ENCODE data around the gene SLC43A1. TPM values are rescaled to one million over a fixed set of nuclear protein-coding genes. Genes with fewer than 3 reads are reported as not detected.

SLC43A1 gene
- total RNA-seq, result 14.3 and 16.2 TPM in 2 replicates
- long read RNA-seq, transcript SLC43A1-204 (15 exons, 2,358 nt), result minor isoform, 10 of 57 reads
- long read RNA-seq, transcript SLC43A1-201 (15 exons, 2,598 nt), result major isoform, 33 of 57 reads
- long read RNA-seq, partial matches to known transcripts, result 4 of 57 reads
- long read RNA-seq, other reads (novel, unspliced or antisense), result 10 of 57 reads

- Mint-ChIP-seq H3K36me3 (ENCODE audit: unreplicated experiment) (no peaks in the 10 kb centered on the region), H3K27me3 (ENCODE audit: unreplicated experiment) (no peaks in the 10 kb centered on the region), H3K27ac (ENCODE audit: unreplicated experiment) (peak within 1 kb of the TSS; percentile 84), H3K9me3 (ENCODE audit: unreplicated experiment) (no peaks in the 10 kb centered on the region), H3K4me3 (ENCODE audit: unreplicated experiment) (peak within 1 kb of the TSS; percentile 97), H3K4me1 (ENCODE audit: unreplicated experiment) (peaks cover 8% of the 10 kb centered on the region)
- peak; percentile 11 for TF ChIP-seq CTCF (IDR thresholded peaks at IDR 0.05)
- DNase-seq (ENCODE audit: extremely low spot score, unreplicated experiment), result no peak
Measured at GRCh38 chr11:57515332-57516060, at the start of gene SLC43A1. TSS of gene SLC43A1 (minus strand) at chr11:57515702. CDS start at chr11:57514111, 1,591 bp downstream.

GRCh38 chr11:57562596-57562995 lies 47.1 kb upstream of the SLC43A1 start:
- H3K27ac Mint-ChIP-seq (ENCODE audit: unreplicated experiment), result no peak overlapping the region
- no peak for DNase-seq (ENCODE audit: extremely low spot score, unreplicated experiment)
- H3K4me1 Mint-ChIP-seq (ENCODE audit: unreplicated experiment), result peaks cover 18% of the 10 kb centered on the region
- no peak for TF ChIP-seq CTCF (IDR thresholded peaks at IDR 0.05)
- H3K4me3 Mint-ChIP-seq (ENCODE audit: unreplicated experiment), result no peak overlapping the region
- no peaks in the 10 kb centered on the region for H3K27me3 Mint-ChIP-seq (ENCODE audit: unreplicated experiment)
- H3K9me3 Mint-ChIP-seq (ENCODE audit: unreplicated experiment), result no peaks in the 10 kb centered on the region
- H3K36me3 Mint-ChIP-seq (ENCODE audit: unreplicated experiment), result peaks cover 7% of the 10 kb centered on the region

DNA sequence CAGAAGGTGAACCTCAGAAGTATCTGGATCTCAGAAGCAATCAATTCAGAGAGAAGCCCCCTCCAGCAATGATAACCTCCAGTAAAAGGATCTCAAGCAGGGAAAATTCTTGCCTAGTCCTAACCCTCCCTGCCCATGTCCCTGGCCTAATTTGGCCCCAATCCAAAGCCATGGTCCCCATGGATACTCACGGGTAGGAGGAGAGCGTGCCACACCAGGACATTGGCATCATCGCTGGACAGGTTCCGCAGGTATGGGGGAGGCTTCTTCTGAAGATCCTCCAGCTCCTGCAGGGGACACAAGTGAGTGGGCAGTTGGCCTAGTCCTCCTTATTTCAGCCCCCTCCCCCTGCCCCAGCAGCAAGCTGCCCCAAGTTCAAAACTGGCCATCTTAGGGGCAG lies 44.6 kb upstream of the SLC43A1 start:
- no peak for TF ChIP-seq CTCF (IDR thresholded peaks at IDR 0.05)
- Mint-ChIP-seq H3K27me3 (ENCODE audit: unreplicated experiment) (no peaks in the 10 kb centered on the region), H3K36me3 (ENCODE audit: unreplicated experiment) (peaks cover 22% of the 10 kb centered on the region), H3K4me1 (ENCODE audit: unreplicated experiment) (peaks cover 2% of the 10 kb centered on the region), H3K4me3 (ENCODE audit: unreplicated experiment) (no peak overlapping the region), H3K27ac (ENCODE audit: unreplicated experiment) (no peak overlapping the region), H3K9me3 (ENCODE audit: unreplicated experiment) (no peaks in the 10 kb centered on the region)
- DNase-seq (ENCODE audit: extremely low spot score, unreplicated experiment), result no peak

DNA sequence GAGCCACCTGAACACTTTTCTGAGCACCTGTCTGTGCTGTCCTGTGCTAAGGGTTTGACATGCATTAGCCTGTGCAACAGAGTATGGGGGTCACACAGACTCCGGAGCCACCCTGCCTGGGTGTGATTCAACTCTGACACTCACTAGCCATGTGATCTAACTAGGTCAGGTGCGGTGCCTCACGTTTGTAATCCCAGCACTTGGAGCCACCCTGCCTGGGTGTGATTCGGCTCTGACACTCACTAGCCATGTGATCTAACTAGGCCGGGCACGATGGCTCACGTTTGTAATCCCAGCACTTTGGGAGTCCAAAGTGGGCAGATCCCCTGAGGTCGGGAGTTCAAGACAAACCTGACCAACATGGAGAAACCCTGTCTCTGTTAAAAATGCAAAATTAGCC lies 40.5 kb upstream of the SLC43A1 start:
- Mint-ChIP-seq H3K27me3 (ENCODE audit: unreplicated experiment) (no peaks in the 10 kb centered on the region), H3K4me3 (ENCODE audit: unreplicated experiment) (no peak overlapping the region), H3K4me1 (ENCODE audit: unreplicated experiment) (no peaks in the 10 kb centered on the region), H3K36me3 (ENCODE audit: unreplicated experiment) (peaks cover 47% of the 10 kb centered on the region), H3K9me3 (ENCODE audit: unreplicated experiment) (no peaks in the 10 kb centered on the region), H3K27ac (ENCODE audit: unreplicated experiment) (no peak overlapping the region)
- DNase-seq (ENCODE audit: extremely low spot score, unreplicated experiment), result no peak
- TF ChIP-seq CTCF (IDR thresholded peaks at IDR 0.05), result no peak

GRCh38 chr11:57555393-57555792 lies 39.9 kb upstream of the SLC43A1 start:
- no peak for TF ChIP-seq CTCF (IDR thresholded peaks at IDR 0.05)
- H3K36me3 Mint-ChIP-seq (ENCODE audit: unreplicated experiment), result peaks cover 48% of the 10 kb centered on the region
- no peak for DNase-seq (ENCODE audit: extremely low spot score, unreplicated experiment)
- no peak overlapping the region for H3K4me3 Mint-ChIP-seq (ENCODE audit: unreplicated experiment)
- H3K27ac Mint-ChIP-seq (ENCODE audit: unreplicated experiment), result no peak overlapping the region
- H3K27me3 Mint-ChIP-seq (ENCODE audit: unreplicated experiment), result no peaks in the 10 kb centered on the region
- H3K4me1 Mint-ChIP-seq (ENCODE audit: unreplicated experiment), result no peaks in the 10 kb centered on the region
- H3K9me3 Mint-ChIP-seq (ENCODE audit: unreplicated experiment), result no peaks in the 10 kb centered on the region

All from osteocyte (in vitro differentiated cells).